Measurements from ENCODE around the gene SUN3.

DNA sequence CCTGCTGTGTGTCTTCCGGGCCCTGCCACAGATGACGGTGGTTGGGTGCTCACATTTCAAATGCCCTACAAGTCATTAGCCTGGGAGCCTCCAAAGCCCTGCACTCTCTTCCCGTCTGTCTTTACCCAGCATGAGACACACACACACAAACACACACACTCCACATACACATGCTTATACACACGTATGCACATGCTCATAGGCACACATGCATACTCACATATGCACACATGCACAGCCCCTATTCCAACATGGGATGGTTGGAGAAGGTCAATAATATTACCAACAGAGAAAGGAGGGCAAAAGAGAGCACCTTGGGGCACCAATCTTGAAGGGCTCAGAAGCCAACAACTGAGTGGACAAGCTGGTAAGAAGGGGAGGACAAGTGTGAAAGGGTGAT, 19.0 kb downstream of the SUN3 start:
- TF ChIP-seq, protein P1, sequence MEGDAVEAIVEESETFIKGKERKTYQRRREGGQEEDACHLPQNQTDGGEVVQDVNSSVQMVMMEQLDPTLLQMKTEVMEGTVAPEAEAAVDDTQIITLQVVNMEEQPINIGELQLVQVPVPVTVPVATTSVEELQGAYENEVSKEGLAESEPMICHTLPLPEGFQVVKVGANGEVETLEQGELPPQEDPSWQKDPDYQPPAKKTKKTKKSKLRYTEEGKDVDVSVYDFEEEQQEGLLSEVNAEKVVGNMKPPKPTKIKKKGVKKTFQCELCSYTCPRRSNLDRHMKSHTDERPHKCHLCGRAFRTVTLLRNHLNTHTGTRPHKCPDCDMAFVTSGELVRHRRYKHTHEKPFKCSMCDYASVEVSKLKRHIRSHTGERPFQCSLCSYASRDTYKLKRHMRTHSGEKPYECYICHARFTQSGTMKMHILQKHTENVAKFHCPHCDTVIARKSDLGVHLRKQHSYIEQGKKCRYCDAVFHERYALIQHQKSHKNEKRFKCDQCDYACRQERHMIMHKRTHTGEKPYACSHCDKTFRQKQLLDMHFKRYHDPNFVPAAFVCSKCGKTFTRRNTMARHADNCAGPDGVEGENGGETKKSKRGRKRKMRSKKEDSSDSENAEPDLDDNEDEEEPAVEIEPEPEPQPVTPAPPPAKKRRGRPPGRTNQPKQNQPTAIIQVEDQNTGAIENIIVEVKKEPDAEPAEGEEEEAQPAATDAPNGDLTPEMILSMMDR (conservative IDR thresholded peaks at IDR 0.05; ENCODE audit: low read length): no peak
- TF ChIP-seq EZH2phosphoT487 (IDR thresholded peaks at IDR 0.05; ENCODE audit: borderline replicate concordance, low read depth, low read length): no peak

Data from OCI-LY7 (cell line).